GM12874 (cell line): Measurements from ENCODE around the gene CSNK2A1.
A peak's percentile ranks its signal among the peaks of the same experiment; 100 is the strongest.

Source experiments
- TF ChIP-seq, protein P1 (sequence below): IDR thresholded peaks from 2 replicates; pipeline ENCODE4 v1.5.1; 2011; ENCODE audit warnings: low read depth, mild to moderate bottlenecking, control low read depth, low read length, moderate library complexity; ENCODE audit not compliant: insufficient read depth

The CSNK2A1 gene

DNA sequence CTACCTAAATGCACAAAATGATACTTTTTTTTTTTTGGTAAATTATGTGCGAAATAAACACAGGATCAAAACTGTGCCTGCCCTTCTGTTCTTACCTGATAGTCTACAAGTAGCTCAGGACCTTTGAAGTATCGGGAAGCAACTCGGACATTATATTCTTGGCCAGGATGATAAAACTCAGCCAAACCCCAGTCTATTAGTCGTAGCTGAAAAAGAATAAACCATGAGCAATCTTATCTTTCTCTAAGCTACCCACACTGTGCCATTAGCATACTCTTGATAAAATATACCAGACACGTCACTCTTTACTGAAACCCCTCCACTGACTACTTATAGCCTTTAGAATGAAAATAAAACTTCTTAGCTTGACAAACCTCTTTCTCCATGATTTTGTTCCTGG lies 51.4 kb downstream of the CSNK2A1 start:
- TF ChIP-seq, protein P1, sequence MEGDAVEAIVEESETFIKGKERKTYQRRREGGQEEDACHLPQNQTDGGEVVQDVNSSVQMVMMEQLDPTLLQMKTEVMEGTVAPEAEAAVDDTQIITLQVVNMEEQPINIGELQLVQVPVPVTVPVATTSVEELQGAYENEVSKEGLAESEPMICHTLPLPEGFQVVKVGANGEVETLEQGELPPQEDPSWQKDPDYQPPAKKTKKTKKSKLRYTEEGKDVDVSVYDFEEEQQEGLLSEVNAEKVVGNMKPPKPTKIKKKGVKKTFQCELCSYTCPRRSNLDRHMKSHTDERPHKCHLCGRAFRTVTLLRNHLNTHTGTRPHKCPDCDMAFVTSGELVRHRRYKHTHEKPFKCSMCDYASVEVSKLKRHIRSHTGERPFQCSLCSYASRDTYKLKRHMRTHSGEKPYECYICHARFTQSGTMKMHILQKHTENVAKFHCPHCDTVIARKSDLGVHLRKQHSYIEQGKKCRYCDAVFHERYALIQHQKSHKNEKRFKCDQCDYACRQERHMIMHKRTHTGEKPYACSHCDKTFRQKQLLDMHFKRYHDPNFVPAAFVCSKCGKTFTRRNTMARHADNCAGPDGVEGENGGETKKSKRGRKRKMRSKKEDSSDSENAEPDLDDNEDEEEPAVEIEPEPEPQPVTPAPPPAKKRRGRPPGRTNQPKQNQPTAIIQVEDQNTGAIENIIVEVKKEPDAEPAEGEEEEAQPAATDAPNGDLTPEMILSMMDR: no peak

DNA sequence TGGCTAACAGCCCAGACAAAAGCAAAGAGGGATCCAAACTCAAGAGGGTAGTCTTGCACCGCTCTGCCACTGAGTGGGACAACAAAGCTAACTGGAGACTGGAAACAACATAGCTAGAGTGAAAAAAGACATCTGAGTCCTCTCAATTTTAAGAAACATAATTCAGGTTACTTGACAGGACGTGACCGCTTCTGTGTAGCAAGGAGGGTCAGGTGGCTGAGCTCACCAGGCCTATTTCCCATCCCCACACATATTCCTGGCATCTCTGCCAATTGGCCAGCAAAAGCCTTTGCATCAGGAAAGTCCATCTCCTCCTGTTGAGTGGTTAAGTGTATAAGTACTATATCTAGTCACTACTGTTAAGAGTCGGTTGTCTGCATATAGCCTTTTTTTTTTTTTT lies 55.9 kb downstream of the CSNK2A1 start:
- TF ChIP-seq, protein P1: no peak

DNA sequence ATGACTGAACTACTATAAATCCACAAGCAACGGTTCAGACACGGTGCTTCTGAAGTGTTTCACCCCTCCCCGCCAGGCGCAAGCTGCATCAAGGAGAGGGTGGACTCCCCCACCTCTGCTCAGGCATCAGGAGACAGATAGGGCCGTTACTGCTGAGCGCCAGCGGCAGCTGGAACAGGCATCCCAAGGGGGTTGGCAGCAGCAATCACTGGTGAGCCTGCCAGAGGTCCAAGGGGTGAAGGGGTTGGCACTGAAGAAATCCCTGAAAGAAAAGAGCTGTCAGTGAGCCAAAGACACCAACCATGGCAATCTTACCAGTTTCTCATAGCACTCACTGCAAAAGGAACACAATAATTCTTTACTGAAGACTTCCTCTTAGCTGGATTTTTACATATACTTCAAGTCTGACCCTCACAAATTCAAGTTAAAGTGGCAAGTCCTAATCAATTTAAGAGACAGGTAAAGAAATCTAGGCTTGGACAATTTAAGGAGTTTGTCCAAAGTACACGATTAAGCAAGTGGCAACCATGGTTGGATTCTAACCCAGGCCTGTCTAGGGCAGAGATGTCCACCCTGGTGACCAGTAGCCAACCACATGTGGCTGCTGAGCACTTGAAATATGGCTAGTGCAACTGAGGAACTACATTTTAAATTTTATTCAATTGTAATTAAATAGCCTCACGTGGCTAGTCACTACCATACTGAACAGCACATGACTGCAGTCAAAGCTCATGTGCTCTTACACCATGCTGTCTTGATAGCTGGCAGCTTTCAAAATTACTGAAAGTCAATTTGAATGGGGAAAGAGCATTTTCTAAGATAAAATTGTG lies 59.6 kb downstream of the CSNK2A1 start:
- TF ChIP-seq, protein P1: no peak

DNA sequence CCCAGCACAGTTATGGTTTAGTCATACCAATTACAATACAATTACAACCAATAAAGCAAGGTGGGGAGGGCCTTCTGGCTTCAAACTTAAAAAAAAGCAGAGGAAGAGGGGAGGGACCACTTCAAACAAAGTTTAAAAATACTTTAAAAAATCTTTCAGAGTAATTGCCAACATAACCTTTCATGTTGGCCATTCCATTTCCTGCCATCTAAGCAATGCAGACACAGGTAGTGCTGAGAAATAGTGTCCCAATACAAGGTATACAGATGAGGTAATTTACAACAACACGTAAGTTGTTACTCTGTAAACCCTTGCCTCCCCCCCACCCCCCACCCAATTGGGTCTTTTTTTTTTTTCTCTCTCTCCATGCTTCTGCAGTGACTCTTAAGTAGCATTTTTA lies 62.4 kb downstream of the CSNK2A1 start:
- TF ChIP-seq, protein P1: no peak

DNA sequence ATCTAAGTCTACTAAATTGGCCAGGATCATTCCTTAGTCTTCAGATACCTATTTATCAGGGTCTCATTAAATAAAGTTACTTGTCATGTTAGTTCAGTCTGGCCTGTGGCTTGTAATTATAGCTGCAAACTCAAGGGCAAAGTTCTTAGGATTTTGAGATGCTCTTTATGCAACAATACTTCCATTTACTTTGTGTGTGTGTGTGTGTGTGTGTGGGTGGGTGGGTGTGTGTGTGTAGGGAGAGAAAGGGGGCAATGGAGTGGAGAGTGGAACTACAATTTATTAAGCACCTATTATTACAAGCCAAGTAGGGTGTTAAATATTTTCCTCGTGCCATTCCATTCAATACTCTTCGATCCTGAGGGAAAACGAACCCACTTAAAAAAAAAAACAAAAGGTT lies 63.5 kb downstream of the CSNK2A1 start:
- TF ChIP-seq, protein P1: no peak

DNA sequence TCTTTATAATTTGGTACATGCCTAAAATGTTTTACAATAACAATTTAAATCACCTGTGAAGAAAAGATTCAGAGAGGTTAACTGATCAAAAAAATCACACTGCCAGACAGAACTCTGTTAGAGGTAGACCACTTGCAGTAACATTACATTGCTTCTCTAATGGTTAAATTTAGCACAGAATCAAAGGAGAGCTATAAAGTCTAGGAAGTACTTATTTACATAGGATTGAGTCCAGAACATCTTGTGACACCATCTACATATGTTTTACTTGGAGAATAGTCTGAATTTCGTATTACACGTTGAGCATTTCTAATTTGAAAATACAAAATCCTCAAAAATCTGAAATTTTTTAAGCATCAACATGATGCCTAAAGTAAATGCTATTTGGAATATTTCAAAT lies 64.1 kb downstream of the CSNK2A1 start:
- TF ChIP-seq, protein P1: no peak

DNA sequence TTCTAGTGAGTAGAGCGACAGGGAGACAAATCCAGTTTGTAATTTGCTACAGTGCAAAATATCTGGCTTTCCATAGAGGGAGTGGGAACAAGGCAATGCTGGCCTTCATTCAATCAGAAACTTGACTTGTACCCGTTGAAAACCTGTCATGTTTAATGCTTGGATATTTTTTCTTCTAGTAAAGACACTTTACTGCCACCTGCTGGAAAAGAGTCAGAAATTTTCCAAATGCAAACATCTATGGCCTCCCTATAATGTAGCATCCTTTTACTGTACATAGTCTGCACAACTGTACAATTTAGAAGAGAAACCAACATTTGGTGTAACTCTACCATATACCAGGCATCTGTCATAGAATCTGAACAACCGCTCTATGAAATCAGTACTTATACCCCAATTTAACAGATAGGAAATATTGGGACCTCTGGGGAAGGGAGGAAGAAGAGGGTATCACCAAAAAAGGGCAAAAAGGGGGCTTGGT lies 64.6 kb downstream of the CSNK2A1 start:
- TF ChIP-seq, protein P1: peak; percentile 38; the same call in 1 of the 2 replicates
